ENCODE results near the gene PTPRR.

PTPRR gene

GRCh38 chr12:70828351-70828750, 92.2 kb downstream of the PTPRR start:
- no peak for DNase-seq (ENCODE audit: low read depth)
- no peak for TF ChIP-seq CTCF (IDR thresholded peaks at IDR 0.05; ENCODE audit: control insufficient read depth, insufficient read depth, low read depth, low read length, missing control alignments)
- no peak overlapping the region for H3K4me3 ChIP-seq (ENCODE audit: control insufficient read depth, low read depth, low read length)

- no peak overlapping the region for H3K4me3 ChIP-seq (ENCODE audit: control insufficient read depth, low read depth, low read length)
- DNase-seq (ENCODE audit: low read depth), result no peak
These were observed 94.4 kb downstream of the PTPRR start for GRCh38 chr12:70826156-70826555.

GRCh38 chr12:70824511-70824910, 96.0 kb downstream of the PTPRR start:
- TF ChIP-seq CTCF (IDR thresholded peaks at IDR 0.05; ENCODE audit: control insufficient read depth, insufficient read depth, low read depth, low read length, missing control alignments), result no peak
- DNase-seq (ENCODE audit: low read depth), result no peak
- H3K4me3 ChIP-seq (ENCODE audit: control insufficient read depth, low read depth, low read length), result no peak overlapping the region

More at GRCh38 chr12:70826156-70826555, 94.4 kb downstream of the PTPRR start:
- TF ChIP-seq CTCF (IDR thresholded peaks at IDR 0.05; ENCODE audit: control insufficient read depth, insufficient read depth, low read depth, low read length, missing control alignments), result no peak

GRCh38 chr12:70823182-70823976, 97.2 kb downstream of the PTPRR start:
- no peak for TF ChIP-seq CTCF (IDR thresholded peaks at IDR 0.05; ENCODE audit: control insufficient read depth, insufficient read depth, low read depth, low read length, missing control alignments)
- DNase-seq (ENCODE audit: low read depth), result no peak
- no peak overlapping the region for H3K4me3 ChIP-seq (ENCODE audit: control insufficient read depth, low read depth, low read length)

- TF ChIP-seq CTCF (IDR thresholded peaks at IDR 0.05; ENCODE audit: control insufficient read depth, insufficient read depth, low read depth, low read length, missing control alignments), result no peak
- DNase-seq (ENCODE audit: low read depth), result no peak
- no peak overlapping the region for H3K4me3 ChIP-seq (ENCODE audit: control insufficient read depth, low read depth, low read length)
These were observed 98.1 kb downstream of the PTPRR start for GRCh38 chr12:70822412-70822811.

GRCh38 chr12:70815971-70816391, 104.6 kb downstream of the PTPRR start:
- DNase-seq (ENCODE audit: low read depth), result no peak
- no peak overlapping the region for H3K4me3 ChIP-seq (ENCODE audit: control insufficient read depth, low read depth, low read length)
- no peak for TF ChIP-seq CTCF (IDR thresholded peaks at IDR 0.05; ENCODE audit: control insufficient read depth, insufficient read depth, low read depth, low read length, missing control alignments)

Measured in AG09309 (cell line).